Endometrial microvascular endothelial cells (primary cell): ENCODE results near the gene TPRX1. TPM values are rescaled to one million over a fixed set of nuclear protein-coding genes. Genes with fewer than 3 reads are reported as not detected.

Experiments used
- in situ Hi-C: cut with HindIII; loops from 2 replicates; pipeline ENCODE4 v1.10.0; 2017; ENCODE audit warnings: low sequenced_read_pairs, low pct_unique_long_range_greater_than_20kb; ENCODE audit errors: inconsistent ontology term
- total RNA-seq: library from RNA; depleted of rRNA; stranded (reverse); fragments of >200 nt; gene quantifications from one replicate; pipeline ENCODE4 v1.2.3, GENCODE V29; 2015; ENCODE audit errors: inconsistent ontology term

Gene TPRX1
- total RNA-seq, 1 donor from 2014 or later: not detected

- in situ Hi-C loops: no loop called here
These were observed 48.4 kb downstream of the TPRX1 start for GRCh38 chr19:47755762-47756626.

GRCh38 chr19:47755065-47755761 lies 49.1 kb downstream of the TPRX1 start:
- in situ Hi-C loops: no loop called here

- in situ Hi-C loops: no loop called here
These were observed 49.9 kb downstream of the TPRX1 start for GRCh38 chr19:47754206-47755064.

- in situ Hi-C loops: no loop called here
These were observed 51.7 kb downstream of the TPRX1 start for GRCh38 chr19:47752440-47753211.

Other genes starting within 250 kb of the TPRX1 start
- not detected for gene ZNF541, start 231.4 kb downstream of the TPRX1 start, total RNA-seq
- 2.6 TPM for gene BICRA, start 195.4 kb downstream of the TPRX1 start, total RNA-seq
- gene EHD2, start 91.1 kb downstream of the TPRX1 start, total RNA-seq: 205 TPM
- 149 TPM for gene NOP53, start 59.0 kb downstream of the TPRX1 start, total RNA-seq
- gene SELENOW, start 25.8 kb downstream of the TPRX1 start, total RNA-seq: 718 TPM
- gene CRX, start 17.4 kb upstream of the TPRX1 start, total RNA-seq: not detected
- not detected for gene TPRX2, start 54.7 kb upstream of the TPRX1 start, total RNA-seq
- not detected for gene SULT2A1, start 81.8 kb upstream of the TPRX1 start, total RNA-seq
- not detected for gene BSPH1, start 187.6 kb upstream of the TPRX1 start, total RNA-seq
- gene ELSPBP1, start 190.1 kb upstream of the TPRX1 start, total RNA-seq: not detected
- gene CABP5, start 239.5 kb upstream of the TPRX1 start, total RNA-seq: not detected